ENCODE measurements around the gene C5. TPM values are rescaled to one million over a fixed set of nuclear protein-coding genes. Genes with fewer than 3 reads are reported as not detected.

The C5 gene
- total RNA-seq, 1 experiment from 2014 or later = 0.74 TPM

GRCh38 chr9:120977321-120977720 lies 72.8 kb downstream of the C5 start:
- Histone ChIP-seq H3K27me3 (ENCODE audit: insufficient read depth, low read length) (no peaks in the 10 kb centered on the region), H2BK15ac (ENCODE audit: low read depth, low read length) (no peak overlapping the region), H3K27ac (ENCODE audit: insufficient read length, low read depth, low read length) (no peak overlapping the region), H2BK120ac (ENCODE audit: low read depth, low read length, poor library complexity, severe bottlenecking) (no peak overlapping the region), H2AK5ac (ENCODE audit: insufficient read length, low read length) (no peak overlapping the region), H3K18ac (ENCODE audit: insufficient read length, low read depth, low read length) (no peak overlapping the region), H4K91ac (ENCODE audit: insufficient read length, low read depth, low read length) (no peak overlapping the region), H4K5ac (ENCODE audit: insufficient read length, low read depth, low read length) (no peak overlapping the region), H3K79me1 (ENCODE audit: insufficient read depth, low read depth, low read length, poor library complexity, severe bottlenecking) (no peaks in the 10 kb centered on the region), H3K23me2 (ENCODE audit: insufficient read length, low read depth, low read length, poor library complexity, severe bottlenecking) (no peaks in the 10 kb centered on the region), H3K79me2 (ENCODE audit: insufficient read depth, low read length) (no peaks in the 10 kb centered on the region), H4K8ac (replicated peaks; ENCODE audit: insufficient read length, low read depth, low read length) (no peak overlapping the region), H3K9me3 (ENCODE audit: control insufficient read depth, low read depth, low read length) (no peaks in the 10 kb centered on the region), H3K4me1 (ENCODE audit: insufficient read depth, low read length) (no peaks in the 10 kb centered on the region; the same call in 1 of the 2 replicates), H2AFZ (ENCODE audit: low read length) (no peak overlapping the region), H4K20me1 (ENCODE audit: control insufficient read depth, insufficient read depth, insufficient read length) (no peaks in the 10 kb centered on the region), H2BK20ac (ENCODE audit: low read depth, low read length, poor library complexity, severe bottlenecking) (no peak overlapping the region), H2BK5ac (ENCODE audit: insufficient read length, low read length) (no peak overlapping the region), H3K23ac (ENCODE audit: insufficient read length, low read depth, low read length) (no peak overlapping the region), H2BK12ac (ENCODE audit: insufficient read length, low read depth, low read length) (no peak overlapping the region), H3K14ac (ENCODE audit: insufficient read depth, low read length) (no peak overlapping the region), H3K4me2 (ENCODE audit: insufficient read depth, insufficient read length, low read length) (no peak overlapping the region), H3K9ac (ENCODE audit: extremely low read depth, insufficient read length, low read length) (no peak overlapping the region), H3K56ac (ENCODE audit: insufficient read length, low read depth, low read length) (no peak overlapping the region), H3K4ac (ENCODE audit: low read depth, low read length) (no peak overlapping the region), H3T11ph (ENCODE audit: low read length) (no peak overlapping the region)
- Mint-ChIP-seq H3K4me1 (peaks cover 3 to 5% of the 10 kb centered on the region in 2 experiments; a peak in 2 of 4 replicates), H3K27ac (no peak overlapping the region), H3K9me3 (no peaks in the 10 kb centered on the region), H3K36me3 (ENCODE audit: insufficient read depth in 1 of 3, low read depth in 3 of 3) (no peaks in the 10 kb centered on the region), H3K27me3 (ENCODE audit: low read depth) (peaks cover 1% of the 10 kb centered on the region), H3K4me3 (no peak overlapping the region)
- no CpG with 5 or more reads among the region's 1 CpG for WGBS (ENCODE audit: extremely low coverage, insufficient read length, low lambda C conversion rate)
- TF ChIP-seq CTCF (conservative IDR thresholded peaks at IDR 0.05) = no peak
- no peak for DNase-seq

Measured in H9 (cell line).